LNCAP (cell line): ENCODE data around the gene FAM163A.

Source experiments
- TF ChIP-seq, protein P1 (sequence below): fragments of 450-650 bp; IDR thresholded peaks from 2 replicates; pipeline ENCODE4 v1.5.1; 2017; ENCODE audit warnings: mild to moderate bottlenecking

Gene FAM163A

DNA sequence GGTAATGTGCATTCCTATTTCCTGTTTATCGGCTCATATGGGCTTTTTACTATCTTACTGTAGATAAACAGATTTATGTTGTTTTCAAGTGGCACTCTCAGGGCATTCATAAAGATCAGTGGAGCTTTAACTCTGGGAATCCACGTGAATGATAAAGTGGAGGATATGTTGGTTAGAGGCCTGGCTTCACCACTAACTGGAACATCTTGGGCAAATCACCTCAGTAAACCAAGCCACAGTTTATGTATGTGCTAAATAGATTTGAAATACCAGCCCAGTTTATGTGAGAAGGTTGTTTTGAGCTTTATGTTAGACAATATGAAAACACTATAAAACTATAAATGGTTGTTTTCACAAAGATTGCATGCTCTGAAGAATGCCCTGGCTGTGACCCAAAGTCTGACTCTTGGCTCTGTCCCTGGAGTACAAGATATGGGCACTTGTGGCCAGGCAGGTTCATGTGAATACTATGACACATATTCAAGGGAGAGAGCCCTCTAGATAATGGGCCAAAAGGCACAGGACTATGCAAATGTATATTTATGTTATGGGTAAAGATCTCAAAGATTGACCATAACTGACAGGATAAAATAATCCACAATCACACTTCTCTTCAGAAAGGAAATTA is 36.7 kb downstream of the FAM163A start:
- TF ChIP-seq, protein P1, sequence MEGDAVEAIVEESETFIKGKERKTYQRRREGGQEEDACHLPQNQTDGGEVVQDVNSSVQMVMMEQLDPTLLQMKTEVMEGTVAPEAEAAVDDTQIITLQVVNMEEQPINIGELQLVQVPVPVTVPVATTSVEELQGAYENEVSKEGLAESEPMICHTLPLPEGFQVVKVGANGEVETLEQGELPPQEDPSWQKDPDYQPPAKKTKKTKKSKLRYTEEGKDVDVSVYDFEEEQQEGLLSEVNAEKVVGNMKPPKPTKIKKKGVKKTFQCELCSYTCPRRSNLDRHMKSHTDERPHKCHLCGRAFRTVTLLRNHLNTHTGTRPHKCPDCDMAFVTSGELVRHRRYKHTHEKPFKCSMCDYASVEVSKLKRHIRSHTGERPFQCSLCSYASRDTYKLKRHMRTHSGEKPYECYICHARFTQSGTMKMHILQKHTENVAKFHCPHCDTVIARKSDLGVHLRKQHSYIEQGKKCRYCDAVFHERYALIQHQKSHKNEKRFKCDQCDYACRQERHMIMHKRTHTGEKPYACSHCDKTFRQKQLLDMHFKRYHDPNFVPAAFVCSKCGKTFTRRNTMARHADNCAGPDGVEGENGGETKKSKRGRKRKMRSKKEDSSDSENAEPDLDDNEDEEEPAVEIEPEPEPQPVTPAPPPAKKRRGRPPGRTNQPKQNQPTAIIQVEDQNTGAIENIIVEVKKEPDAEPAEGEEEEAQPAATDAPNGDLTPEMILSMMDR = no peak

DNA sequence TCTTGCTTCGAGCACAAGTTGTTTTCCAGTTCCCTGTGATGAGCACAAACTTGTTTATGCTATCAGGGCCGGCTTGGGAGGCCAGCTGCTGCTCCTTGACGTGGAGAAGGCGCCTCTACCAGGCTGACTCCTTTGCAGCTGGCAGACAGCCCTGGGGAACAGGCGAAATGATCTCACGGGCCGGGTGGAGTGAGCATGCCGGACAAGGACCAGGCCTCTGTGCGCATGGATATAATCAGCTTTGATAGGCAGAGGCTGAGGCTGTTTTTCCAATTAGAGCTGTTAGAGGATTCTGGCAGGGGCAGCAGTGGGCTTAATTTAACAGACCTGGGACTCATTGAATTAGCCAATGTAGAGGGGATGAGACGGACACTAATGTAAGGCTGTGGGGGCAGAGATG is 38.9 kb downstream of the FAM163A start:
- TF ChIP-seq, protein P1 = no peak

DNA sequence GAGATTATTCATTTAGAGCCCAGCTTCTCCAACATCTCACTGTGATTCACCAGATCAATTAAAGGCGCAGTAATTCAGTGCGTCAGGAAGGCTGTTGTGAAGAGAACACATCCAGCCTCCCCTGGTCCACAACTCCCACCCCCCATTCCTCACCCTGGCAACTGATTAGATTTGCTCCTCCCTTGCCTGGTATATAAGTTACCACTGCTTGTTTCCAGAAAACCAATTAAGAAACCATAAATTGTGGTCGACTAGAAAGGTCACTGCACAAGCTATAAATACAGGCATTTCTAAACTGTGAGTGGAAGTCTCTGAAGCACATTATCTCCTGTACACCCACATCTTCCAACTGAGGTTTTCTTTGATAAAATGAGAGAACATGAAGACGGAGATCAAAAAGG is 41.9 kb downstream of the FAM163A start:
- TF ChIP-seq, protein P1 = no peak

DNA sequence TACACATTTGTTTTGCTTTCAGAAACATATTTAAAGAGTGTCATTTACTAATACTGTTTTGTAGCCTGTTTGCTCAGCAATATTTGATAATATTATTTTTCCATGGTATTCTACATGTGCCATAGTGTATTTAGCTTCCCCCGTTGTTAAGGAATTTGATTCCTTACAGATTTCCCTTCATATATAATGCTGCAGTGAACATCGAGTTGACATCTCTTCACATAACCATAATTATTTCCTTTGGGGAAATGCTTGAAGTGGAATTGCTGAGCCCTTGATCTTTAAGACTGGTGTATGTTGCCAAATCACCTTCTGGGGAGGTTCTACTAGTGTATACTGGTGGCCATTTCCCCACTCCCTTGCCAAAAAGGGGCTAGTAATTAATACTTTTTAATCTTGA is 42.6 kb downstream of the FAM163A start:
- TF ChIP-seq, protein P1 = no peak

DNA sequence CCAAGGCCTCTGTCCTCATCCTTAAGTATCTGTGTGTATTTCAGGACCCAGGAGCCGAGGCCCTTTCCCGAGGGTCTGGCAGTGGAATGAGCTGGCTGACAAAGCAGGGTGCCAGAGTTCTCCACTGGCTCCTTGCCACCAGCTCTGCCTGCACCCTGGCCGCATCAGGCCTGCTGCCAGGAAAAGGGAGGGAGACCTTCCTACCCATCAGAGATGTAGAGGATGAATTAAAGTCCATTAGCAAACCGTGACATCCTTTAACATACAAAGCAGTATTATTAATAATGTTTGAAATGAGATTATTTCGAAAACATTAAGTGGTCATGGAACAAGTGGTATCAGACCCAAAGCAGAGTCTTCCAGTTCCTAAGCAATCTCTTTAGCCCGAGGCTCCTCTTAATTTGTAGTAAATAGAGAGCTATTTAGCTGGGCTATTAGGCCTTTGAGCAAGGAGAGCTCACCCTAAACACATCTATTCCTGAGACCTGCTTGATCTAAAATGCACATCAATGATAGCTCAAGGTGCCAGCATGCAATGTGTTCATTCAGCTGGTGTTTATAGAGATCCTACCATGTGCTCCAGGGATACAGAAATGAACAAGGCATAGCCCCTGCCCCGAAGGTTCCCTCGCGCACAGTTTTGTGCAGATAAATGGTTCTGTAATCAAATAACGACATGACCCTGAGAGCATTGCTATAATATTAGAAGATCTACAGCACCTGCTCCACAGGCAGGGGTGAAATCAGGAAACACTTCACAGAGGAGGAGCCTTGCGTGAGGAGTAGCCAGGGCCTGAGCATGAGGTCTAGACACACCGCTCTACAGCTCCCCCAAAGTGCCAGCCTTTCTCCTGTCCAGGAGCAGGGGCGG is 44.0 kb downstream of the FAM163A start:
- TF ChIP-seq, protein P1 = no peak

DNA sequence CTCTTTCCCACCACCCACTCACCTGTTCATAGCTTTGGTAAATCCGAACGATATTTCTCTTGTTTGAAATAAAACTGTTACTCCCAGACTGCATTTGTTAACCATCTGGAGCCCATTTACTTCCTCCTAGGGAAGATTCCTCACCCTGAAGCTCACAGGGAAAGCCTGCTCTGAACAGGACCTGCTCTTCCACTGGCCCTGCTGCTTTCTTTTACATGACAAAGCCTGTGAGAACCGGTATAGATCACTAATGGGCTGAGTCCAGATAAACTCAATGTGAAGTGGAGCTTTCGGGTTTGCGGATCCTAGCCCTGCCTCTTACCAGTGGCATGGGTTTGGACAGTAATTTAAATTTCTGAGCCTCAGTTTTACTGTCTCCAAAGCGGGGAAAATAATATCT is 45.2 kb downstream of the FAM163A start:
- TF ChIP-seq, protein P1 = no peak

DNA sequence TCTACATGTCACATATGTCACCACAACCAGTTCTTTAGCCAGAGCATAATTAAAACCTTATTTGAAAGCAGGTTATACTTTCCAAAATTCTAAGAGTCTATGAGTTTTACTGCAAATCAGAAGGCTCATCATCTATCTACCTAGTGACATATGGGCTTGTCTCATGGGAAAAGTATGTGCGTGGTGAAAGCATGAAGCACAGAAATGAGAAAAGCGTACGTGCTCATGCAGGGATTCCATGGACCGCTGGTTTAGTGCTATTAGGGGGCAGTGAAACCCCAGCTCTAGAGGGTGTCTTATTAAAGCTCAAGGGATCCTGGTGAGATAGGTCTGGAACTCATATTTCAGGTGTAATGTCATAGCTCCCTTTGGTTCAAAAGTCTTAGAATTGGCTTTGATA is 50.2 kb downstream of the FAM163A start:
- TF ChIP-seq, protein P1 = no peak
